Muscle of arm (tissue), 12 donors: ENCODE measurements around the gene ANKRD13D. TPM values are rescaled to one million over a fixed set of nuclear protein-coding genes. Genes with fewer than 3 reads are reported as not detected.

Source experiments
- DNase-seq: peaks from one replicate; pipeline ENCODE4 v3.0.0-alpha.2; 2013
- polyA plus RNA-seq, 12 donors: library from polyadenylated mRNA; unstranded; fragments of 120-200 nt; gene quantifications; one replicate each; pipeline ENCODE4 v1.2.1, GENCODE V29; 2013; ENCODE audit not compliant: insufficient read length in 12 of 12

ANKRD13D gene
- polyA plus RNA-seq, 12 donors: 18.8 to 47.7 (median 24.5) TPM; not detected in 1

GRCh38 chr11:67272327-67273259 is 16.5 kb upstream of the ANKRD13D start:
- no peak for DNase-seq

- no peak for DNase-seq
Measured at GRCh38 chr11:67273260-67273990, 15.7 kb upstream of the ANKRD13D start.

- DNase-seq: no peak
Measured at GRCh38 chr11:67274768-67275605, 14.1 kb upstream of the ANKRD13D start.

GRCh38 chr11:67275606-67276409 is 13.3 kb upstream of the ANKRD13D start:
- DNase-seq: no peak

- DNase-seq: no peak
Measured at GRCh38 chr11:67276781-67277230, 12.3 kb upstream of the ANKRD13D start.

GRCh38 chr11:67277231-67277961 is 11.7 kb upstream of the ANKRD13D start:
- DNase-seq: peak; percentile 79

- no peak for DNase-seq
Measured at GRCh38 chr11:67278135-67278938, 10.8 kb upstream of the ANKRD13D start.

GRCh38 chr11:67278939-67279588 is 10.0 kb upstream of the ANKRD13D start:
- no peak for DNase-seq

- DNase-seq: no peak
Measured at GRCh38 chr11:67279589-67280340, 9.3 kb upstream of the ANKRD13D start.

GRCh38 chr11:67280341-67280787 is 8.7 kb upstream of the ANKRD13D start:
- no peak for DNase-seq

- DNase-seq: no peak
Measured at GRCh38 chr11:67280788-67281551, 8.1 kb upstream of the ANKRD13D start.

GRCh38 chr11:67281552-67282150 is 7.5 kb upstream of the ANKRD13D start:
- DNase-seq: no peak

GRCh38 chr11:67282155-67282875 is 6.8 kb upstream of the ANKRD13D start:
- DNase-seq: no peak

GRCh38 chr11:67282876-67283371 is 6.2 kb upstream of the ANKRD13D start:
- no peak for DNase-seq

GRCh38 chr11:67283481-67283963 is 5.6 kb upstream of the ANKRD13D start:
- no peak for DNase-seq
